HG03097 (cell line): ENCODE results near the gene FOXP2.
"Not testable (repeated sequence)": the region's sequence is repeated elsewhere in the genome, so short reads cannot be mapped to it uniquely, and the experiment has no call there.

Experiments
- ATAC-seq: cut with Tn5 transposase; IDR thresholded peaks from one replicate; pipeline ENCODE4 v1.9.1; 2021; ENCODE audit not compliant: unreplicated experiment, low FRiP score

The FOXP2 gene

GRCh38 chr7:114574384-114574783, 159.8 kb downstream of the FOXP2 start:
- ATAC-seq, result no peak

DNA sequence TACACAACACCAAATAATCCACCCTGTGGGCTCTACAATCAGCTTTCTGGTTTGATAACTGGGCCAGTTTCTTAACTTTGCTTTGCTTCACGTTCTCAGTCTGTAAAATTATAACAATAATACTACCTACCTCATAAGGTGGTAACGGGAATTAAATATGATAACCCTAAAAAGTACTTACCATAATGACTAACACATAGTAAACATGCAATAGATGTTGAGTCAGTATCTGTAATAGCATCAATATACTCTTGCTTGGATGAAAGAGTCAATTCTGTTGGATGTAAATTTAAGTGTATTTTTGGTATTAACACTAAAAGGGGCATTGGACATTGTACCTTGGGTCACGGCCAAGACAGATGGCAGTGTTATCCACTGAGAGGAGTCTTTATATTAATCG, 160.5 kb downstream of the FOXP2 start:
- ATAC-seq, result no peak

DNA sequence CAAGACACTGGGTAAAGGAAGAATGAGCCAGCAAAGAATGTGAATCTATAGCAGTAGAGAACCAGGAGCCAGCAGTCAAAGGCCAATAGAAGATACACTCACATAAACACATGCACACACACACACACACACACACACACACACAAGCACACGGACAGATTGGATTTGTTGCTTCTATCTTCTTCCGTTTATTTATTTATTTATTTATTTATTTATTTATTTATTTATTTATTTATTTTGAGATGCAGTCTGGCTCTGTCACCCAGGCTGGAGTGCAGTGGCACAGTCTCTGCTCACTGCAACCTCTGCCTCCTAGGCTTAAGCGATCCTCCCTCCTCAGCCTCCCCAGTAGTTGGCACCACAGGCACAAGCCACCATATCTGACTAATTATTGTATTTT, 166.3 kb downstream of the FOXP2 start:
- not testable (repeated sequence) for ATAC-seq

GRCh38 chr7:114588506-114588905, 173.9 kb downstream of the FOXP2 start:
- ATAC-seq, result no peak

DNA sequence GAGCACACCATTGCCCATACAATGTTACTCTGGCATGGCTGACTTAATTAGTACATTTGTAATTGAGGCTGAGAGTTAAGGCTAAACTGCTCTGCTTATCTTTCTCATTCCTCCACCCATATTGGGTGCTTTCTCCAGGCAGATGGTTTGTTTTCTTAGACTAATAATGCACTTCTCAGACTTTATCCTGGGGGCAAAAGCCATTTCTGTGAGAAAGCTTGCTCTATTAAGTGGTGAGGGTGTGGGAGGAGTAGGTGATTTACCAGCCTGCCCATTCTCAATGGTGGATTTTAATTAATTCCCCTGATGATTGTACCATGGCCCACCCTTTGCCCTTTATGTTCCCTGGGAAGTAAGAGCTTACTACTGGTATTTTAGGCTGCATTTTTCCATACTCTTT, 174.8 kb downstream of the FOXP2 start:
- no peak for ATAC-seq

DNA sequence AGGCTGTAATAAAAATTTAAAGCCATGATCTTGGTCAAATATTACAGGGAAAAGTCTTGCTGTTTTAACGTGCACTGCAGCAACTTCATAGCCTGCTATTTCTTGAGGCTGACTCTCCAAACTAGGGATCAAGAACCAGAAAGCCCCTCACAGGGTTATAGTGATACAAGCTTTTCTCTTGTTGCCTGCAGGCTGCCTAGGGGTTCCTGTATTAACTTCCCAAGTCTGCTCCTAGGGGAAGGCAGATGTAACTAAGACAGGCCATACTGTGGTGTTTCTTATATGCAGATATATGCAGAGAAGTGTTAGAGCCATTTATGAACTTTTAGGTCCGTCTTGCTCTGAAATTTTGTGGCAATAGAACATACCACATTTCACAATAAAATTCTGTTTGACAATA, 175.7 kb downstream of the FOXP2 start:
- ATAC-seq, result no peak

- no peak for ATAC-seq
Observed at GRCh38 chr7:114598946-114599345, 184.3 kb downstream of the FOXP2 start.

- no peak for ATAC-seq
Observed at GRCh38 chr7:114606100-114606499, 191.5 kb downstream of the FOXP2 start.

DNA sequence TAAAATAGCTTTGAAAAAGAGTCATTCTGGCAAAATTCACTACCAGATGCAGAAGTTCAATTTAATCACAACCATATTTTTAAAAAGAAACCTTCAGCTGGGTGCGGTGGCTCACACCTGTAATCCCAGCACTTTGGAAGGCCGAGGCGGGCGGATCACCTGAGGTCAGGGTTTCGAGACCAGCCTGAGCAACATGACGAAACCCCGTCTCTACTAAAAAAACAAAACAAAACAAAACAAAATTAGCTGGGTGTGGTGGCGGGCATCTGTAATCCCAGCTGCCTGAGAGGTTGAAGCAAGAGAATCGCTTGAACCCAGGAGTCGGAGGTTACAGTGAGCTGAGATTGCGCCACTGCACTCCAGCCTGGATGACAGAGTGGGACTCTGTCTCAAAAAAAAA, 194.2 kb downstream of the FOXP2 start:
- ATAC-seq, result not testable (repeated sequence)

- no peak for ATAC-seq
Observed at GRCh38 chr7:114620208-114620607, 205.6 kb downstream of the FOXP2 start.

GRCh38 chr7:114622221-114622620, 207.6 kb downstream of the FOXP2 start:
- no peak for ATAC-seq

DNA sequence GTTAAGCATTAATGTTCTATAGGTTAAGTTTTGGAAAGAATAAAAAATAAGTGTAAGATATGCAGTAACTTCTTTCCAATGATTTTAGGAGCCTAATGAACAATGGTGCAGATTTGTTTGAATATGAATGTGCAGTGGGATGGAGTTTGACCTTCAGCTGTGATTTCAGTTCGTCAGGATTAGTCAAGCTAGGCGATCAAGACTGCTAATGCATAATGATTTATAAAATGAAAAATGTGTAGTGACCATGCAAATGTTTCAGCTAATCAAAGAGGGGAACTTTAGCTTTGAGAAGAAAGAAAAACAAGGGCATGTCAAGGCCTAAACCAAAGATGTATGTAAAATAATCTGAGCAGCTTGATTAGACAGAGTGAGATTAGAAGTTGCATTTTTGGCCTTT, 208.5 kb downstream of the FOXP2 start:
- ATAC-seq, result no peak

- ATAC-seq, result no peak
Observed at GRCh38 chr7:114627231-114627630, 212.6 kb downstream of the FOXP2 start.

GRCh38 chr7:114628362-114628761, 213.7 kb downstream of the FOXP2 start:
- ATAC-seq, result no peak

GRCh38 chr7:114629762-114630161, 215.1 kb downstream of the FOXP2 start:
- ATAC-seq, result no peak

- no peak for ATAC-seq
Observed at GRCh38 chr7:114630201-114630990, 215.8 kb downstream of the FOXP2 start.

GRCh38 chr7:114631249-114631822, 216.7 kb downstream of the FOXP2 start:
- no peak for ATAC-seq

DNA sequence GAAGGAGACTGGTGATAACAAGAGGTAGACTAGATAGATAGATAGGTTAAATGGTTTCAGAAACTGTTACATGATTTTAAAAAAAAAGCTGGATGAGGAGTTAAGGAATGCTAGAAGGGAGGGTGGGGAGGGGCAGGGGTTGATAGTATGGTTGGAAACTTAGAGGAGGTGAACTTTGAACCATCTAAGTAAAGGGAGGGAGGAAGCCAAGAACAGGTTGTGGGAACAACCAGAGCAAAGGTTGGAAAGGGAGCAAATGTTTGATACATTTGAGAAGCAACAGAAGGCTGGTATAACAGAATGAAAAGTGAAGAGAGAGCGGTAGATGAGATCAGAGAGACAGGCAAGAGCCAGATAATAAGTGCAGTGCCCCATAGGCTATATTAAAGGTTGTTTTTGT, 224.8 kb downstream of the FOXP2 start:
- ATAC-seq, result no peak

DNA sequence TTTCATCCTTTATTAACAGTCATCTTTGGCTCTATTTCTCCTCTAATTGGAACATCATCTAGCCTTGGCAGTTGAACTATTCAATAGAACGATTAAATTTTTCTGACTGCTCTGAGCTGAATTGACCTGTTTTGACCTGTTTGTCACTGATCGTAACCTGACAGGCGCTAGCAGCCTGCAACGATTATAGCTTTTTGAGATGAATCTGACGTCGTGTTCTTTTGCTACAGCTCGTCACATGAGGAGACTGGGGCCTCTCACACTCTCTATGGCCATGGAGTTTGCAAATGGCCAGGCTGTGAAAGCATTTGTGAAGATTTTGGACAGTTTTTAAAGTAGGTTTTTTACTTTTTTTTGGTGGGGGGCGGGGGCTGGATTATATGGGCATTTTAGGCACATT, 229.8 kb downstream of the FOXP2 start:
- no peak for ATAC-seq

GRCh38 chr7:114645451-114645850, 230.8 kb downstream of the FOXP2 start:
- no peak for ATAC-seq

- no peak for ATAC-seq
Observed at GRCh38 chr7:114647518-114647917, 232.9 kb downstream of the FOXP2 start.

DNA sequence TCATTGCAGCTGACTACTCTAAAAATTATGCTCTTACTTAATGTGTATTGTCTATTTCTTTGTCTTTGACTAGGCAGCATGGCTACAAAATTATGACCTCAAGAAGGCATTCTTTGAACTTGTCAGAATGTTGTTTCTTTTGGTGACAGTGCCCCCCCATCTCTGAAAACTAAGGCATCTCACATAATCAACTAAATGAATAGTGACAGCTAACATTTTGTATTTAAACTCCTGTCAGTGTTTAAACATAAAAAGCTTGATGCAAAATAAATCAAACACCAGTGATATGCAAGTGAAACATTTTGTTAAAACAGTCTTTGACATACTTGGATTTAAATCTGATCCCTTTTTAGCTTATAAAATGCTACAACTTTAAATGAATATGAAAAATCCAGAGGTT, 233.5 kb downstream of the FOXP2 start:
- no peak for ATAC-seq
